Left lung (tissue), 10 donors: Measurements from ENCODE around the gene ACKR3. TPM values are rescaled to one million over a fixed set of nuclear protein-coding genes. Genes with fewer than 3 reads are reported as not detected.

Experiments
- ATAC-seq: fragments of 200-7000 bp; cut with Tn5 transposase; one replicate; pipeline ENCODE4 v1.9.1; 2020; ENCODE audit warnings: moderate library complexity
- DNase-seq, 4 donors: peaks; one replicate each; pipeline ENCODE4 v3.0.0-alpha.2; 2013 to 2020
- H3K27ac ChIP-seq, 2 donors: fragments of 200-600 bp; sonication (generic) in 1 of 2; one replicate each; pipeline versions ENCODE4 v1.5.0 to v1.8.0; 2020 to 2021
- H3K27me3 ChIP-seq, 2 donors: fragments of 200-600 bp; sonication (generic) in 1 of 2; one replicate each; pipeline versions ENCODE4 v1.5.0 to v1.8.0; 2020 to 2021
- H3K36me3 ChIP-seq, 2 donors: fragments of 200-600 bp; sonication (generic) in 1 of 2; one replicate each; pipeline versions ENCODE4 v1.5.0 to v1.8.0; 2020 to 2021
- H3K4me1 ChIP-seq, 2 donors: fragments of 200-600 bp; one replicate each; pipeline ENCODE4 v1.8.0; 2021
- H3K4me3 ChIP-seq, 2 donors: fragments of 200-600 bp; sonication (generic) in 1 of 2; one replicate each; pipeline versions ENCODE4 v1.5.0 to v1.8.0; 2020 to 2021; ENCODE audit warnings: mild to moderate bottlenecking in 1 of 2
- H3K9me3 ChIP-seq, 2 donors: fragments of 200-600 bp; sonication (generic) in 1 of 2; one replicate each; pipeline versions ENCODE4 v1.5.0 to v1.8.0; 2020 to 2021
- intact Hi-C, 2 donors: fragments of 100-400 bp; cut with DNase I; formaldehyde crosslinking; loops; one replicate each; pipeline versions ENCODE4 v1.11.2 to v1.14.2; 2022
- polyA plus RNA-seq, 6 donors: library from polyadenylated mRNA; unstranded; fragments of 120-200 nt; gene quantifications; one replicate each; pipeline ENCODE4 v1.2.1, GENCODE V29; 2013; ENCODE audit not compliant: insufficient read length in 6 of 6
- total RNA-seq, 2 donors: library from RNA; stranded (reverse); fragmentation: NEBNext Ultra II Directional; extraction: Animal tissue kit (Norgen Biotek cat#: 25700); gene quantifications; one replicate each; pipeline ENCODE4 v1.2.1, GENCODE V29; 2021
- TF ChIP-seq, protein P1 (sequence below), 2 donors: fragments of 200-600 bp; sonication (generic) in 1 of 2; IDR thresholded peaks; one replicate each; pipeline versions ENCODE4 v1.5.0 to v1.8.0; 2021; ENCODE audit warnings: antibody characterized with exemption in 2 of 2
- donor health status: DM: no; HTN: yes; CAD: no.
- donor health status: DM: no; HTN: no; CAD: no.

ACKR3 gene
- total and polyA plus RNA-seq, 8 donors, result 9.9 to 49.3 (median 33.3) TPM

DNA sequence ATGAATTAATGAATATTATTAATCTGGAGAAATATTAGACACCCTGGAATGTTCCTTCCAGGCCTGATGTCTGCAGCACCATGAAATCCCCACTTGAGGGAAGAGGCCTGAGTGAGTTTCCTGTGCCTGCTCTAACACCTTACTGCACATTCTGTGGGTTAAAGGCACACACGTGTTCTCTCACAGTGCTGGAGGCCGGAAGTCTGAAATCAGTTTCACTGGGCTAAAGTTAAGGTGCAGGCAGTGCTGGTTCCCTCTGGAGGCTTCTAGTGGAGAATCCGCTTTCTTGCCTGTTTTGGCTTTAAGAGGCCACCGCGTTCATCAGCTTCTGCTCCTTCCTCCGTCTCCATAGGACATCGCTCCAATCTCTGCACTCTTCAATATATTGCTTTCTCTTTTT, 48.7 kb downstream of the ACKR3 start:
- no peaks in the 10 kb centered on the region for H3K36me3 ChIP-seq
- no peaks in the 10 kb centered on the region for H3K27me3 ChIP-seq
- H3K4me3 ChIP-seq, result no peak overlapping the region
- H3K9me3 ChIP-seq, result no peaks in the 10 kb centered on the region
- intact Hi-C loops, result no loop called here
- TF ChIP-seq, protein P1, sequence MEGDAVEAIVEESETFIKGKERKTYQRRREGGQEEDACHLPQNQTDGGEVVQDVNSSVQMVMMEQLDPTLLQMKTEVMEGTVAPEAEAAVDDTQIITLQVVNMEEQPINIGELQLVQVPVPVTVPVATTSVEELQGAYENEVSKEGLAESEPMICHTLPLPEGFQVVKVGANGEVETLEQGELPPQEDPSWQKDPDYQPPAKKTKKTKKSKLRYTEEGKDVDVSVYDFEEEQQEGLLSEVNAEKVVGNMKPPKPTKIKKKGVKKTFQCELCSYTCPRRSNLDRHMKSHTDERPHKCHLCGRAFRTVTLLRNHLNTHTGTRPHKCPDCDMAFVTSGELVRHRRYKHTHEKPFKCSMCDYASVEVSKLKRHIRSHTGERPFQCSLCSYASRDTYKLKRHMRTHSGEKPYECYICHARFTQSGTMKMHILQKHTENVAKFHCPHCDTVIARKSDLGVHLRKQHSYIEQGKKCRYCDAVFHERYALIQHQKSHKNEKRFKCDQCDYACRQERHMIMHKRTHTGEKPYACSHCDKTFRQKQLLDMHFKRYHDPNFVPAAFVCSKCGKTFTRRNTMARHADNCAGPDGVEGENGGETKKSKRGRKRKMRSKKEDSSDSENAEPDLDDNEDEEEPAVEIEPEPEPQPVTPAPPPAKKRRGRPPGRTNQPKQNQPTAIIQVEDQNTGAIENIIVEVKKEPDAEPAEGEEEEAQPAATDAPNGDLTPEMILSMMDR (IDR thresholded peaks at IDR 0.05), result no peak
- no peak overlapping the region for H3K27ac ChIP-seq
- no peaks in the 10 kb centered on the region for H3K4me1 ChIP-seq
- DNase-seq (no peak), ATAC-seq (no peak)

- ATAC-seq (no peak), DNase-seq (no peak)
- no peaks in the 10 kb centered on the region for H3K9me3 ChIP-seq
- intact Hi-C loops, result no loop called here
- TF ChIP-seq, protein P1 (IDR thresholded peaks at IDR 0.05), result no peak
- H3K36me3 ChIP-seq, result no peaks in the 10 kb centered on the region
- H3K4me3 ChIP-seq, result no peak overlapping the region
- H3K27me3 ChIP-seq, result no peaks in the 10 kb centered on the region
- no peak overlapping the region for H3K27ac ChIP-seq
- no peaks in the 10 kb centered on the region for H3K4me1 ChIP-seq
Observed at GRCh38 chr2:236619910-236620612, 50.4 kb downstream of the ACKR3 start.

DNA sequence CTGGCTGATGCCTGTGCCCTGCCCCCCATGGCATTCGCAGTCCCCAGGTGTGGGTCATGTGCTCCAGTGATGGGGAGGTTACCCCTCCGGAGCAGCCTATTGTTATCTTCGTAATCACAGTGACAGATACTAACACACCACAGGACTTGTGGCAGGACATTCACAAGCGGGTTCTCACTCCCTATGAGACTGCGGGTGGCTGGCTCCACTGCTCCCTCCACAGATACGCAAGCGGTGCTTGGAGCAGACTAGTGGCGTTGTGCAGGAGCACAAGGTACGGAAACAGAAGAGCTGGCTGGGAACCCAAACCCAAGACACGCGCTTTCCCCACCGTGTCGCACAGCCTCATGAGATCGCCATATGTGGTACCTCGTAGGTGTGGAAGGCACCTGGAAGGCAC, 52.2 kb downstream of the ACKR3 start:
- Histone ChIP-seq H3K4me1 (no peaks in the 10 kb centered on the region), H3K4me3 (no peak overlapping the region), H3K27me3 (no peaks in the 10 kb centered on the region), H3K36me3 (no peaks in the 10 kb centered on the region), H3K27ac (no peak overlapping the region), H3K9me3 (no peaks in the 10 kb centered on the region)
- no peak for DNase-seq
- intact Hi-C loops, result no loop called here
- no peak for ATAC-seq
- TF ChIP-seq, protein P1 (IDR thresholded peaks at IDR 0.05), result no peak

DNA sequence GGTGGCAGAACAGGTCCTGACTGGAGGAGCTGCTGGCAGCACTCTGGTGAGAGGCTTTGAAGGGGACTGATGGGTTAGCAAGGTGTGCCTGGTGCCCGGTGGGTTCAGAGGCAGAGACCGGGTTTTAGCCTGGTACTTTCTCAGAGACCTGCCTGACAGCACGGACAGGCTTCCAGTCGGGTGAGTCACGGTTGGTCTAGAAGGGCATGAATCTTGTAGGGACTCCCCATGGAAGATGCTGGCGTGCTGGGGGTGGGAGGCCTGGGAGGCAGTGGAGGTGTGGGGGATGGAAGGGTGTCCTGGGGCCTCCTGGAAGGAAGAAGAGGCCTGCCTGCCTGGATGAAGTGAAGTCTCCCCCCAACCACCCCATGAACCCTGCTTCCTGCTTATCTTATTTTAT, 52.6 kb downstream of the ACKR3 start:
- intact Hi-C loops, result no loop called here
- no peak for DNase-seq
- no peak overlapping the region for H3K27ac ChIP-seq
- H3K4me3 ChIP-seq, result no peak overlapping the region
- H3K27me3 ChIP-seq, result no peaks in the 10 kb centered on the region
- H3K9me3 ChIP-seq, result no peaks in the 10 kb centered on the region
- TF ChIP-seq, protein P1 (IDR thresholded peaks at IDR 0.05), result no peak
- no peak for ATAC-seq
- no peaks in the 10 kb centered on the region for H3K4me1 ChIP-seq
- H3K36me3 ChIP-seq, result no peaks in the 10 kb centered on the region

GRCh38 chr2:236622660-236623059, 53.0 kb downstream of the ACKR3 start:
- H3K4me3 ChIP-seq, result no peak overlapping the region
- DNase-seq (no peak), ATAC-seq (no peak)
- TF ChIP-seq, protein P1 (IDR thresholded peaks at IDR 0.05), result no peak
- intact Hi-C loops, result no loop called here
- H3K36me3 ChIP-seq, result no peaks in the 10 kb centered on the region
- H3K9me3 ChIP-seq, result no peaks in the 10 kb centered on the region
- H3K27me3 ChIP-seq, result no peaks in the 10 kb centered on the region
- H3K4me1 ChIP-seq, result no peaks in the 10 kb centered on the region
- no peak overlapping the region for H3K27ac ChIP-seq
